Sigmoid colon (tissue), 4 donors: ENCODE data around the gene SFMBT2.

Experiments used
- POLR2A ChIP-seq, 2 donors: fragments of 450-650 bp; IDR thresholded peaks; one replicate each; pipeline ENCODE4 v1.6.1; 2016; ENCODE audit warnings: antibody characterized with exemption in 2 of 2, mild to moderate bottlenecking in 2 of 2, moderate library complexity in 2 of 2
- POLR2AphosphoS5 ChIP-seq, 4 donors: sonication (generic); formaldehyde crosslinking; IDR thresholded peaks; one replicate each; pipeline ENCODE4 v1.6.1; 2017; ENCODE audit warnings: antibody characterized with exemption in 4 of 4
- TF ChIP-seq, protein P1 (sequence below), 4 experiments: fragments of 450-650 bp in 3 of 4; fragments of 200-600 bp in 1 of 4; IDR thresholded peaks; one replicate each; pipeline ENCODE4 v1.5.1; 2016 to 2019; ENCODE audit warnings: antibody characterized with exemption in 4 of 4, mild to moderate bottlenecking in 3 of 4, moderate library complexity in 2 of 4

DNA sequence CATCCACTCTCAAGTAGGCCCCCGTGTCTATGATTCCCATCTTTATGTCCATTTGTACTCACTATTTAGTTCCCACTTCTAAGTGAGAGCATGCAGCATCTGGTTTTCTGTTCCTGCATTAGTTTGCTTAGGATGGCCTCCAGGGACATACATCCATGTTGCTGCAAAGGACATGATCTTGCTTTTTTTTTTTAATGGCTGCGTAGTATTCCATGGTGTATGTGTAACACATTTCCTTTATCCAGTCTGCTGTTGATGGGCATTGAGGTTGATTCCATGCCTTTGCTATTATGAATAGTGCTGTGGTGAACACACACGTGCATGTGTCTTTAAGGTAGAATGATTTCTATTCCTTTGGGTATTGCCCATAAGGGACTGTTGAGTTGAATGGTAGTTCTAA is 67.8 kb downstream of the SFMBT2 start:
- TF ChIP-seq, protein P1, sequence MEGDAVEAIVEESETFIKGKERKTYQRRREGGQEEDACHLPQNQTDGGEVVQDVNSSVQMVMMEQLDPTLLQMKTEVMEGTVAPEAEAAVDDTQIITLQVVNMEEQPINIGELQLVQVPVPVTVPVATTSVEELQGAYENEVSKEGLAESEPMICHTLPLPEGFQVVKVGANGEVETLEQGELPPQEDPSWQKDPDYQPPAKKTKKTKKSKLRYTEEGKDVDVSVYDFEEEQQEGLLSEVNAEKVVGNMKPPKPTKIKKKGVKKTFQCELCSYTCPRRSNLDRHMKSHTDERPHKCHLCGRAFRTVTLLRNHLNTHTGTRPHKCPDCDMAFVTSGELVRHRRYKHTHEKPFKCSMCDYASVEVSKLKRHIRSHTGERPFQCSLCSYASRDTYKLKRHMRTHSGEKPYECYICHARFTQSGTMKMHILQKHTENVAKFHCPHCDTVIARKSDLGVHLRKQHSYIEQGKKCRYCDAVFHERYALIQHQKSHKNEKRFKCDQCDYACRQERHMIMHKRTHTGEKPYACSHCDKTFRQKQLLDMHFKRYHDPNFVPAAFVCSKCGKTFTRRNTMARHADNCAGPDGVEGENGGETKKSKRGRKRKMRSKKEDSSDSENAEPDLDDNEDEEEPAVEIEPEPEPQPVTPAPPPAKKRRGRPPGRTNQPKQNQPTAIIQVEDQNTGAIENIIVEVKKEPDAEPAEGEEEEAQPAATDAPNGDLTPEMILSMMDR (IDR thresholded peaks at IDR 0.05) = no peak
- TF ChIP-seq POLR2A (IDR thresholded peaks at IDR 0.05) (no peak), POLR2AphosphoS5 (IDR thresholded peaks at IDR 0.05) (no peak)
